Measurements from ENCODE around the gene SYNDIG1.

The SYNDIG1 gene

DNA sequence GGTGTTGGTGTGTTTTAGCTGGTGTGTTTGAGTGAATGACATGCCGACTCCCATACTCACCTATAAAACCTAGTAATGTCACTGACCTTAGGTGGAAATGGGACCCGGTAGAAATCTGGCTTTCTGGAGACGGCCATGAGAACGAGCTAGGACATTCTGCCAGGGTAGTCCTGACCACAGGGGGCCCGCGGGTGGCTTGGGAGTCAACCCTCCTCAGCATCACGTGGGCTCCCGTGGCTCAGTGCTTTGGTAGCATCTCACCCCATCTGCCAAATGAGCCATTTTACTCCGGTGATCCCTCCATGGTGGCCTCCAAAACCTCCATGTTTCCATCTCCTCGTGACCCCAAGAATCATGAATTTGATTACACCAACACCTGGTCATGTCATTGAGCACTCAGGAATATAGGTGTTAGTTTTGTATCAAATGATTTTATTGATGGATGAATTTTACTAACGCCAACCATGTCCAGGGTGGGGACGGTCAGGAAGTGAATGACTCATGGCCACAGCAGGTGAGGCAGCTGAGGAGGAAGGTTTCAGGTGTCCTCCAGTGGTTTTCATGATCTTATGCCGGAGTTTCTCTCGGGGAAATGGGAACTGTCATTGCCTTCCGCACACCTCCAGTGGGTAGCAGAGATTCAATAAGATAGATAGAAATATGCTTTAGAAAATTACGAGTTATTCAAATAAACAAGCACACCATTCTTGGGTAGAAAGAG lies 195.0 kb downstream of the SYNDIG1 start:
- DNase-seq: no peak

- DNase-seq: no peak
Measured at GRCh38 chr20:24665196-24665595, 195.8 kb downstream of the SYNDIG1 start.

DNA sequence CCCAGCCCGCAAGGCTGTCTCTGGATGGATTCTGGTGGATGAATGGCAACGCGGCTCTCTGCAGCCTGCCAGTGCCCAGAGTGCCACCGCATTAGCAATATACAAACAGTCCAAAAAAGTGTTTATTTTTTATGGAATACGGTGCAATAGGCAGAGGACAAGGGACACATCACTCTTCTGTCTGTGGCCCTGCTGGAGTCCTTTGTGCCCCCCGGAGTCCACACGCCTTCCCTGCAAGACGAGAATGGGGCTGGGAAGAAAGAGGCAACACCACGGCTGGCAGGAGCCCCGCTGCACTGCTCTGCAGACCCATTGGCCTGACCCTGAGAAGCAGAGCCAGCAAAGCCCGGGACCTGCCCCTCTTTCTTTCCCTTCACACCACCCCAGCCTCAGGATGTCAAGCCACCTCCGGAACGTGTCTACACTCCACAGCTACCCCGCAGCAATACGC lies 196.3 kb downstream of the SYNDIG1 start:
- no peak for DNase-seq

DNA sequence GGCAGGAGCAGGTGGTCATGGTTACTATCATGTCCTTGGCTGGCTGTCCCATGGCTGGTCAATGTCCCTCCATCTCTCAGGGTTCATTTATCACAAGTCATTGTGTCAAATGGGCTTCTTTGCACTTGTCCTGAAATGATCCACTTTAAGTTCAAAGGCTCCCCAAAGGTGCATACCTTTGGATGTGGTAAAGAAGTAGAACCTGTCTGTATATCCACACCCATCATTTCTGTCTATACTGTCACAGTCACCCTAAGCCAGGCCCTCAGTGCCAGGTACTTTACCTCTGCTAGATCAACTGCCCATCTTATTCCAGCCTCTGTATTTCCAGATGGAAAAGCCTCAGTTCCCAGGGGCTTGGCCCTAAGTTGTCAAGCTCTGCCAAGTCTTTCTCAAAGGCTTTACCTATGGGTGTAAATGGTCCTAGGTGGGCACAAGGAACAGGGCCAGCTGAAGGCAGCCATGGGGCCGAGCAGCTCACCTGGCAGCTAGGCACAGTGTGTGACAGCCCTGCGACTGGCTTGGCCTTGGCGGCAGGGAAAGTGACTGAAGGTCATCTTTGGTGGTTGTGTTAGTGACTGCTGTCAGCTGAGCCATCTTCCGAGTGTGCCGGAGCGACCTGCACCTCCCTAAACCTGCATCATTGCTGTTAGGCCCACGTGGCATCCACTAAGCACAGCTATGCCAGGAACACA lies 198.4 kb downstream of the SYNDIG1 start:
- DNase-seq: no peak

DNA sequence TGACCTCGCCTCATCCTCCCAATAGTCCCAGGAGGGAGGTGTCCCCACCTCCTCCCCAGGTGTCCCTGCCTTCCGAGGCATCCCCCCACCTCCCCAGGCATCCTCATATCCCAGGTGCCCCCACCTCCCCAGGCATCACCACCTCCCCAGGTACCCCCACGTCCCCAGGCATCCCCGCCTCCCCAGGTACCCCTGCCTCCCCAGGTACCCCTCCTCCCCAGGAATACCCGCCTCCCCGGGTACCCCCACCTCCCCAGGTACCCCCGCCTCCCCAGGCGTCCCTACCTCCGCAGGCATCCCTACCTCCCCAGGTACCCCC lies 198.9 kb downstream of the SYNDIG1 start:
- DNase-seq: no peak

DNA sequence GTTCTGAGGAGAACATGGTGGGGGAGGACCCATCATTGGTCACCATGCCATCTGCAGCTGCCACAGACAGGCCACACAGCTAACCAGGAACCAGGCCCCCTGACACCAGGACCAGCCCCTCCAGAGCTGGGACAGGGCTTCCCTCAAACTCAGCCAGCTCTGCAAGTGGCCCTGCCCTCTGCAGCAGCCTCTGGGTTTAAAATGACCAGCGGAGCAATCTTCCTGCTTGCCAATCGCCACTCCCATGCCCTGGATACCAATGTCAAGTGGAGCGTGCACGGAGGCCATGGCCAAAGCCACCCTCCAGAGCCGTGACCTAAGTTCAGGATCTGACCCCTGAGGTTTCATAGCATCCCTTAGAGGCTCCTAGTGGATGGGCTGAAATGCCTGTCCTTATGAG lies 199.4 kb downstream of the SYNDIG1 start:
- no peak for DNase-seq

DNA sequence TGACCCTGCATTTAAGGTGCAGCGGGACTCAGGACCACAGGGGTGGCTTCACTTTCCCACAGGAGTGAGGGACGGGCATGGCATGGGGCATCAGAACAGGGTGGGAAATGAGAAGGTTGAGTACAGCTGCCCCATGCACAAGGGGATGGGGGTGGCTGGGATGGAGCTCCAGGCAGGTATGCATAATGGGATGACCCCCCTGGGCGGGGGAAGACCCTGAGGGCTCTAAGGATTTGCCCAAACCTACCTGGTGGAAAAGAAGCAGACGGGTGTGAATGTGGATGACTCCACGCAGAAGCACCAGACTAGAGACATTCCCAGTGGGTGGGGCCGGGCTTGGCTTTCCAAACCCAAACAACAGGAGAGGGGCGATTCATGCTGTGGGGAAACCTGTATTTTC lies 200.3 kb downstream of the SYNDIG1 start:
- no peak for DNase-seq

- DNase-seq: no peak
Measured at GRCh38 chr20:24670341-24670872, 201.0 kb downstream of the SYNDIG1 start.

DNA sequence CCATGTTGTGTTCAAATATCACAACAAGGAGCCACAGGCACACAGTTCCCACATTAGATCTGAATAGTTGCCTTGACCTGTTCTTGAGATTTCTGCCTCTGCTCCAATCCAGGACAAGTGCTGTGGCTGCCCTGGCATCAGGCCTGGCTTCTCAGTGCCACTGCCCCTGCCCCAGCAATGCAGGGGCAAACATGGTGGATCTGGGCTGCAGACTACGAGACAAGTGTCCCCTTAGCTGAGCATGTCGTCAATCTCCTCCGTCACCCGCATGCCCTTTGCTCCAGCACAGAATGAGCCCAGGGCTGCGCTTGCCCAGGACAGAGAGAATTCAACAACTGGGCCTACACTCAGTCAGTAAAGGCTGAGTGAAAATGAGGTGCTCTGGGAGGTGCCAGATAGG lies 201.6 kb downstream of the SYNDIG1 start:
- no peak for DNase-seq

DNA sequence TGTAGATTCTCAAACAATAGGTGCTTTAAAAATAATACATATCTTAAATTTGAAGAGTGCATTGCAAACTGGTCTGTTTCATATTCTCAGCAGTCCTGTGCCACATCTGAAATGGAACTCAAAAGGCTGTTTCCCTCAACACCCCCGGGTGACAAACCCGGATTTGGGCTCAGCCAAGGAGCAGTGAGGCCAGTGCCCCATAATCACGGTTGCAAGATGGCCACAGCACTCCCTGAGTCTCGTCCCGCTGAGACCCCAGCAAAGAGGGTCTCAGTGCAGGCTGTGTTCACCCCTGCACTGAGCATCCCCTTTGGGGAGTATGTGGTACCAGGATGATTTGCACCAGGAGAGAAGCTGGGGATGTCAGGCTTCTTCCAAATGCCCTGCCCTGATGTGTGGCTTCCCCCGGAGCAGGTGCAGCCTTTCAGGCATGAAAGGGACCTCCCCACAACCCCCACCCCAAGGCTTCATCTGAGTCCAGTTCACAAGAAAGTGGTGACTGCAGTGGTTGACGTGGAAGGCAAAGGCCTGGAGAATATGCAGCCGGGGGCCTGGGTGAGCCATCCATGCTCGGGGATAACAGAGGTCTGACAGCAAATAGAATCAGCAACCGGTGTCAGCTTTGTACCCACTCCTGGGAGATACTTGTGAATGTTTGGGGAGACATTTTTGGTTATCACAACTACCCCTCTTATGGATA lies 202.9 kb downstream of the SYNDIG1 start:
- DNase-seq: no peak

DNA sequence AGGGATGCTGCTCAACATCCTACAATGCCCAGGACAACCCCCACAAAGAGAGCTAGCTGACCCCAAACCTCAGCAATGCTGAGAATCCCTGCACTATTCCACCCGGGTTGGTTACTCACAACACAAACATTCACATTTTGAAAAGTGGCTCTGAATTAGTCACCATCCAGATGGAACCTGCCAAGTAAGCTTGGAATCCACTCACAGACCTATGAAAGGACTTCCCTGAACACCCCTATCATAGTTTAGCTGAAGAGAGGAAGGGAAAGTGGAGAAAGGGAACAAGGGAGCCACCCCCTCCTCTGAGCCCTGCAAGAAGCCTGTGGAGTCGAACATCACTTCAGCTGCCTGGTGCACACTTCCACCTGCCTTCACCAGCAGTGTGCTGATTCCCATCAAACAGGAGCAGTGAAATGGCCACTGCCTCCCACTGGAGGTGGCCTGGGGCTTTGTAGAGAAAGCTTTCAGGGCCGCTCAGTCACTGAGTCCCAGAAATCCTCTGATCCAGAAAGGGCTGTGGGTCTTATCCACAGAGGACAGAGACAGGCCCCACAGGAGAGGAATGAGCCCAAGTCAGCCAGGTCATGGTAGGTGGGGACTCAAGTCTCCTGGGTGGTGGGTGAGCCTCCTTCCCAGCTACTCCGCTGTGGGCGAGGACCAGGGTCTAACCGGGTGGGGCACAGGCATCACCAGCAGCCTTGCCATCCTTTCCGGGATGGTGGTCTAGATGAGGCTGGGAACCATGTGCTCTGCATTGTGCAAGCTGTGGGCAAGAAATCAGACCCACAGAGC lies 203.7 kb downstream of the SYNDIG1 start:
- DNase-seq: no peak

- DNase-seq: no peak
Measured at GRCh38 chr20:24673678-24674570, 204.5 kb downstream of the SYNDIG1 start.

GRCh38 chr20:24674921-24675605 lies 205.6 kb downstream of the SYNDIG1 start:
- no peak for DNase-seq

DNA sequence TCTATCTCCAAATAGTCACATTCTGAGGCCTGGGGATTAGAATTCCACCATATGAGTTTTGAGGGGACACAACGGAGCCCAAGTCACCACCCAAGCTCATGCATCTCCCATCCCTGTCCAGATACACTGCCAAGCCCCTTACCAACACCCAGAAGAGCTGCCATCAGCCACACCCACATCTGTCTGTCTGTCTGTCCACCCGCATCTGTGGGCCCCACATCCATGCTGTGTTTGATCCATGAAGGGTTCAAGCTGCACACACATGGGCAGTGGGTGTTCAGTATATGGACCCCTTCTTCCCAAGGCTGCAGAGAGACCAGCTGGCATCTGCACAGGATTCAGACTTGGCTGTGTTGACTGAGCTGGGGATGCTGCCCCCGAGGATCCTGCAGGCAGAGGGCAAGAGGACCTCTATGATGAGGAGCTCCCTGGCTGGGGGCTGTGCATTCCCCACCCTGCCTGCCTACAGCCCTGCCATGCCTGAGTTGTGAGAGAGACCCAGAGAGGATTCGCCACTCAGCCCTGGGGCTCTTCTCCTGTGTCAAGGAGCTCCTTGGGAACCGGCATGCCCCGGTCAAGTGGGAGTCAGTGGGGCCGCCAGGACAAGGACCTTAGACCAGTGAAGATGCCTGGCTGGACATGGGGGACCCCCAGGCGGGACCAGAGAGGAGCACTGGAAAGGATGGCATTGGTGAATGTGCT lies 206.4 kb downstream of the SYNDIG1 start:
- DNase-seq: no peak

DNA sequence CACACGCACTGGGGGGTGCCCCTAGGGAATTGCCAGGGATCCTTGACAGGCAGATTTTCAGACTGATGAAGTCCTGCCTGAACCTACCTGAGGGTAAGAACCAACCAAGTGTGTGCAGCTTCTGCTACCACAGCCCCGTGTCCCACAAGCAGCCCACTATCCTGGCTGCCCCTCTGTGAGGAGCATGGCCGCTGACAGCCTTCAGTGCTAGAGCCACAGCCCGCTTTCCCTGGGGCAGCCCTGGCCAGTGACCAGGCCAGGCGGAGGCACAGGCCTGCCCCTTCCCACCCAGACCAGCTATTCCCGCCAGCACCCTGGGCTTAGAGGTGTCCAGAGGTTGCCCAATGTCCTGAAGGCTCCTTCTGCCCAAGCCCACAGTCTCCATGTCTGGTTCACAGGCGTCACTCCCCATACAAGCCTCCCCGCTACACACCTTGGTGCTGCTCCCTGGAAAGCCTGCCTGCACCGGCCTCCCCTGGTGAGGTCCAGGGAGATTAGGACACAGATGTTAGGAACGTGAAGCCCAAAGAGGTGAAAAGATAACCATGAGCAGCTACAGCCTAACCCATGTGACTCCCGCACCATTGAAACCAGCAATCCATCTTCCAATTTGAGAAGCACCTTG lies 207.0 kb downstream of the SYNDIG1 start:
- no peak for DNase-seq

DNA sequence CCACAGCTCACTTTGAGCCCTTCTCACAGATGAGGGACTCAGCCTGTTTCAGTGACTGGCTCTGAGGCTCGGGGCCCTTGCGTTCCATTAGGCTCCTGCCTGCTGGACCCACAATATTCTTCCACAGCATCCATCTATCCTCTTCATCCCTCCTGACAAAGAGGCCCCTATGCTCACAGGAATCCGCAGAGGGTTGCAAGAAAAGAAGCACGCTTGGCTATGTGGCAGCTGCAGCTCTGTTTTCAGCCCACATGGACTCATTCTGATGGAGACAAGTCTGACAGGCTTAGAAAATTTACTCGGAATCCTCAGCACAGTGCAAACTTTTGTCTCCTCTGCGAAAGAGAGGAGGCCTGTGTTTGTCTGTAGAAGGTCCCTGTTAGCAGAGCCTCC lies 207.5 kb downstream of the SYNDIG1 start:
- no peak for DNase-seq

DNA sequence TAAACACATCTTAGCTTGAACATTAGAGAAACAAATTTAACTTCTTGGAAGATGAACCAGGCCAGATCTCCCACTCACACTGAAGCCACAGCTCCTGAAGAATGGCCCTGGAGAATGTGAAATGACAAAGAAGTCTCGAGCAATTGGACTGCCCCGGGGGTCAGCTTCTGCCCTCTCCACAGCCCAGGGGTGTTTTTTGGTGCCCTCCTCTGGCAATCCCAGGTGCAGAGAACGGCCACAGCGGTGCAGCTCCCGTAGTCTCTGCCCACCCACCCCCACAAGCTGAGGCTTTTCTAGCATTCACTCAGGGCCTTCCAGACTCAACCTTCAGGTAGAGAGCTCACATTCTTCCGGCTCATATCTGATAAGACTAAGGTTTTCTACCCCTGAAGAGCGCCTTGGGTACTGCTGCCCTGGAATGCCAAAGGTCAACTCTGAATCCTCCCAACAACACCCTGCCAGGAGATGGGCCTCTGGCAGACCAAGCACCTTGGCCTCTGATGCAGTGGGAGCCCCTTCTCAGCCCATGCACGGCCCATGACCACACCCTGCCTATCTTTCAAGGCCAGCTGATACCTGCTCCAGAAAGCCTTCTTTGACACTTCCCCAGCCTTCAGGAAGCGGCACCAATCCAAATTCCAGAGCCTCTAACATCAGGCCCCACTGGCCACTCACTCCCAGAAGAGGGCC lies 208.3 kb downstream of the SYNDIG1 start:
- DNase-seq: no peak

DNA sequence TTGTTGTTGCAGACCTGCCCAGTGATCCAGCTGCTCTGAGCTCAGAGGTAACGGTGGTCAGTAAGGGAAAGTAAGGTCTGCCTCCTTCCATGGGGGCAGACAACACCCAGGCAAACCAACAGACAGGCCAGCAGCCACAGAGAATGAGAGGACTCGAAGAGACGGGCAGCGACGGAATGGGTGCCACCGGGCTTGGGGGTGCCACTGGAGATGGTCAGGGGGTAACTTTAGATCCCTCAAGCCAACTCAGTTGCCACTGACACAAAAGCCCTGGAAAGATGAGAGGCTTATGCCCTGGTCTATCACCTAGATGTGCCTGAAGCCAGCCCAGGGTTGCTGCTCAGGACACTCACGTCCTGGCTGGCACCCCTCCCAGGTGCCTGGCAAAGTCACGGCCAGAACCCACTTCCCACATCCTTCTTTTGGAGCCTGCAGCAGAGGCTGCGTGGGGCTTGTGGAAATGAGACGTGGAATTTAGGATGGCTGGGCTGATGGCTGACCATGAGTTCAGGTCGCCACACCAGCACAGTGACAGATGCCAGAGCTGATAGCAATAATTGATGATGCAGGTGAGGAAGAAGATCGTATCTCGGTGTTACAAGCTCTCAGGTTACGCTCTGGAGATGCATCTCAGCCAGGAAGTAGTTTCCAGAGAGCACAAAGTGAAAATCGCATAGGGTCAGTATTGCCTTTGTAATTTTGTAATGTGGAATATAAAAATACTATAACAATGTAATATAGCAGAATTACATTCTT lies 209.1 kb downstream of the SYNDIG1 start:
- DNase-seq: no peak
